HEK293T (cell line): ENCODE data around the gene NRM.

ENCODE experiments used
- CTCF ChIA-PET: fragments of 350-600 bp; formaldehyde crosslinking; extraction: SDS; loops from one replicate; lab custom pipeline; 2021; ENCODE audit warnings: antibody characterized with exemption, inconsistent platforms; lab: Yijun Ruan, JAX
- POLR2A ChIA-PET: fragments of 350-600 bp; formaldehyde crosslinking; extraction: SDS; loops from one replicate; lab custom pipeline; 2020; ENCODE audit warnings: antibody characterized with exemption, inconsistent platforms; lab: Yijun Ruan, JAX
- DNase-seq: peaks from one replicate; pipeline ENCODE4 v3.0.0; 2012; ENCODE audit warnings: mixed read lengths; ENCODE audit errors: extremely low spot score
- ARNT ChIP-seq: fragments of 450-650 bp; IDR thresholded peaks from 2 replicates; pipeline ENCODE4 v1.6.1; 2017; ENCODE audit warnings: mild to moderate bottlenecking
- BHLHE40 ChIP-seq: fragments of 450-650 bp; IDR thresholded peaks from 2 replicates; pipeline ENCODE4 v1.6.1; 2016; ENCODE audit warnings: mild to moderate bottlenecking, moderate library complexity, borderline replicate concordance
- CTBP1 ChIP-seq: fragments of 450-650 bp; IDR thresholded peaks from 2 replicates; pipeline ENCODE4 v1.6.1; 2016; ENCODE audit warnings: borderline replicate concordance
- ELF4 ChIP-seq: fragments of 450-650 bp; IDR thresholded peaks from 2 replicates; pipeline ENCODE4 v1.6.1; 2017; ENCODE audit warnings: antibody characterized with exemption
- FOXA1 ChIP-seq: fragments of 450-650 bp; IDR thresholded peaks from 2 replicates; pipeline ENCODE4 v1.6.1; 2016; ENCODE audit warnings: mild to moderate bottlenecking
- FOXK2 ChIP-seq: fragments of 450-650 bp; IDR thresholded peaks from 2 replicates; pipeline ENCODE4 v1.6.1; 2016; ENCODE audit warnings: mild to moderate bottlenecking
- FOXM1 ChIP-seq: fragments of 450-650 bp; IDR thresholded peaks from 2 replicates; pipeline ENCODE4 v1.6.1; 2017; ENCODE audit warnings: mild to moderate bottlenecking, borderline replicate concordance
- HDGF ChIP-seq: fragments of 450-650 bp; IDR thresholded peaks from 2 replicates; pipeline ENCODE4 v1.6.1; 2017; ENCODE audit warnings: antibody characterized with exemption, borderline replicate concordance
- L3MBTL2 ChIP-seq: fragments of 450-650 bp; conservative IDR thresholded peaks from 2 replicates; pipeline ENCODE4 v1.6.1; 2016; ENCODE audit warnings: mild to moderate bottlenecking
- LEF1 ChIP-seq: fragments of 450-650 bp; IDR thresholded peaks from 2 replicates; pipeline ENCODE4 v1.6.1; 2017; ENCODE audit warnings: mild to moderate bottlenecking, borderline replicate concordance
- NFRKB ChIP-seq: fragments of 450-650 bp; IDR thresholded peaks from 2 replicates; pipeline ENCODE4 v1.6.1; 2016; ENCODE audit warnings: mild to moderate bottlenecking, moderate library complexity
- PKNOX1 ChIP-seq: fragments of 450-650 bp; IDR thresholded peaks from 2 replicates; pipeline ENCODE4 v1.6.1; 2016
- SP1 ChIP-seq: fragments of 450-650 bp; IDR thresholded peaks from 2 replicates; pipeline ENCODE4 v1.6.1; 2017
- SUZ12 ChIP-seq: fragments of 450-650 bp; IDR thresholded peaks from 2 replicates; pipeline ENCODE4 v1.6.1; 2016; ENCODE audit warnings: mild to moderate bottlenecking
- TARDBP ChIP-seq: fragments of 450-650 bp; IDR thresholded peaks from 2 replicates; pipeline ENCODE4 v1.6.1; 2016
- ZNF384 ChIP-seq: fragments of 450-650 bp; IDR thresholded peaks from 2 replicates; pipeline ENCODE4 v1.6.1; 2016

NRM gene

GRCh38 chr6:30730601-30731435 lies 40.0 kb upstream of the NRM start:
- POLR2A ChIA-PET = interaction anchor here (0.6 to 4.3 kb wide), 9 partner anchors 9 to 356 kb away, joined by 3 to 23 read pairs (median 4); partner anchors contain the start of gene TUBB
- peak; percentile 72 for DNase-seq

GRCh38 chr6:30727920-30728553 lies 37.3 kb upstream of the NRM start:
- ChIA-PET CTCF (interaction anchor here (0.6 to 4.7 kb wide), 2 partner anchors 47 to 59 kb away, joined by 3 to 88 read pairs; no protein-coding TSS in a partner anchor), POLR2A (interaction anchor here (0.8 to 1.3 kb wide), 4 partner anchors 11 to 149 kb away, joined by 3 to 4 read pairs (median 4); partner anchors contain the start of gene MDC1)
- no peak for DNase-seq
- TF ChIP-seq ELF4 (no peak), L3MBTL2 (no peak), BHLHE40 (no peak), SP1 (no peak), ARNT (no peak), PKNOX1 (no peak), TARDBP (no peak), FOXA1 (no peak), FOXM1 (no peak), SUZ12 (no peak)

More at GRCh38 chr6:30730601-30731435, 40.0 kb upstream of the NRM start:
- TF ChIP-seq PKNOX1 (no peak), FOXK2 (no peak), SP1 (no peak), HDGF (no peak), SUZ12 (no peak), ARNT (no peak), ZNF384 (no peak), NFRKB (no peak), FOXA1 (no peak), TARDBP (no peak), L3MBTL2 (no peak), BHLHE40 (no peak), LEF1 (no peak)
- CTCF ChIA-PET = interaction anchor here (0.5 to 4.7 kb wide), 24 partner anchors 9 to 249 kb away, joined by 3 to 88 read pairs (median 3); partner anchors contain the start of genes DDR1, DHX16 and MDC1

GRCh38 chr6:30726506-30727413 lies 36.0 kb upstream of the NRM start:
- ChIA-PET POLR2A (interaction anchor here (0.6 to 1.3 kb wide), 8 partner anchors 8 to 114 kb away, joined by 3 to 6 read pairs (median 4); partner anchors contain the start of genes DHX16 and MDC1), CTCF (interaction anchor here (1.9 kb wide), 1 partner anchor 48 kb away, joined by 12 read pairs; no protein-coding TSS in a partner anchor)
- TF ChIP-seq SP1 (no peak), TARDBP (no peak), BHLHE40 (no peak), ZNF384 (no peak), SUZ12 (no peak), PKNOX1 (no peak), NFRKB (no peak), CTBP1 (no peak), HDGF (no peak)
- no peak for DNase-seq

GRCh38 chr6:30725713-30726505 lies 35.1 kb upstream of the NRM start:
- POLR2A ChIA-PET = interaction anchor here (0.6 to 1.5 kb wide), 5 partner anchors 9 to 113 kb away, joined by 3 to 6 read pairs (median 4); partner anchors contain the start of genes DHX16 and MDC1
- no peak for DNase-seq
- CTCF ChIA-PET = interaction anchor here (1.9 kb wide), 1 partner anchor 47 kb away, joined by 12 read pairs; no protein-coding TSS in a partner anchor

More at GRCh38 chr6:30725713-30726505, 35.1 kb upstream of the NRM start:
- TF ChIP-seq NFRKB (no peak), SUZ12 (no peak), TARDBP (no peak), L3MBTL2 (no peak), SP1 (no peak), ELF4 (no peak), BHLHE40 (no peak), FOXM1 (no peak), FOXA1 (no peak), HDGF (no peak), FOXK2 (no peak), ZNF384 (no peak), LEF1 (no peak), ARNT (no peak), PKNOX1 (no peak), CTBP1 (no peak)
